Gastroesophageal sphincter (tissue), 3 donors: ENCODE results near the gene GRK5.

Experiments used
- POLR2AphosphoS5 ChIP-seq: sonication (generic); formaldehyde crosslinking; IDR thresholded peaks from one replicate; pipeline ENCODE4 v1.6.1; 2017; ENCODE audit warnings: antibody characterized with exemption
- TF ChIP-seq, protein P1 (sequence below), 4 experiments: fragments of 200-600 bp in 2 of 4; fragments of 450-650 bp in 2 of 4; sonication (generic) in 1 of 4; IDR thresholded peaks; one replicate each; pipeline ENCODE4 v1.5.1; 2017 to 2019; ENCODE audit warnings: antibody characterized with exemption in 4 of 4, mild to moderate bottlenecking in 2 of 4, moderate library complexity in 2 of 4

DNA sequence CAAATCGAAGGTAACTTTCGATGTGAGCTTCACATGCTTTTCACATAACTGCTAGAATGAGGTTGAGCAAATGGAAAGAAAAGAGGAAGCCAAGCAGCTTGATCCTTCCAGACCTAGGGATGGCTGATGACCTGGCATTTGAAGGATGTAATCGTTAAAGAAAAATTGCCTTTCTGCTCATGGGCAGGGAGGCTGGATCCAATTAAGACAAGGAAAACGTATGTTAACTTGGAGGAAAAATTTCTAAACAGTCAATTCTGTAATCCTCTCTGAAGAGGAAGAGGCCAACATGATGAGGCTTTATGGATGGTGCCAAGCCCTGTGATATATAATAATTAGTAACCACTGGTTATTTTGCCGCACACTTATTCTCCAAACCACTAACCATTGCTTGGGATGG is 12.5 kb downstream of the GRK5 start:
- TF ChIP-seq, protein P1, sequence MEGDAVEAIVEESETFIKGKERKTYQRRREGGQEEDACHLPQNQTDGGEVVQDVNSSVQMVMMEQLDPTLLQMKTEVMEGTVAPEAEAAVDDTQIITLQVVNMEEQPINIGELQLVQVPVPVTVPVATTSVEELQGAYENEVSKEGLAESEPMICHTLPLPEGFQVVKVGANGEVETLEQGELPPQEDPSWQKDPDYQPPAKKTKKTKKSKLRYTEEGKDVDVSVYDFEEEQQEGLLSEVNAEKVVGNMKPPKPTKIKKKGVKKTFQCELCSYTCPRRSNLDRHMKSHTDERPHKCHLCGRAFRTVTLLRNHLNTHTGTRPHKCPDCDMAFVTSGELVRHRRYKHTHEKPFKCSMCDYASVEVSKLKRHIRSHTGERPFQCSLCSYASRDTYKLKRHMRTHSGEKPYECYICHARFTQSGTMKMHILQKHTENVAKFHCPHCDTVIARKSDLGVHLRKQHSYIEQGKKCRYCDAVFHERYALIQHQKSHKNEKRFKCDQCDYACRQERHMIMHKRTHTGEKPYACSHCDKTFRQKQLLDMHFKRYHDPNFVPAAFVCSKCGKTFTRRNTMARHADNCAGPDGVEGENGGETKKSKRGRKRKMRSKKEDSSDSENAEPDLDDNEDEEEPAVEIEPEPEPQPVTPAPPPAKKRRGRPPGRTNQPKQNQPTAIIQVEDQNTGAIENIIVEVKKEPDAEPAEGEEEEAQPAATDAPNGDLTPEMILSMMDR (IDR thresholded peaks at IDR 0.05), result no peak
- no peak for TF ChIP-seq POLR2AphosphoS5
